ENCODE measurements around the gene JAG1.

GRCh38 chr20:10709916-10710315 lies 36.1 kb upstream of the JAG1 start:
- TF ChIP-seq, protein P1, sequence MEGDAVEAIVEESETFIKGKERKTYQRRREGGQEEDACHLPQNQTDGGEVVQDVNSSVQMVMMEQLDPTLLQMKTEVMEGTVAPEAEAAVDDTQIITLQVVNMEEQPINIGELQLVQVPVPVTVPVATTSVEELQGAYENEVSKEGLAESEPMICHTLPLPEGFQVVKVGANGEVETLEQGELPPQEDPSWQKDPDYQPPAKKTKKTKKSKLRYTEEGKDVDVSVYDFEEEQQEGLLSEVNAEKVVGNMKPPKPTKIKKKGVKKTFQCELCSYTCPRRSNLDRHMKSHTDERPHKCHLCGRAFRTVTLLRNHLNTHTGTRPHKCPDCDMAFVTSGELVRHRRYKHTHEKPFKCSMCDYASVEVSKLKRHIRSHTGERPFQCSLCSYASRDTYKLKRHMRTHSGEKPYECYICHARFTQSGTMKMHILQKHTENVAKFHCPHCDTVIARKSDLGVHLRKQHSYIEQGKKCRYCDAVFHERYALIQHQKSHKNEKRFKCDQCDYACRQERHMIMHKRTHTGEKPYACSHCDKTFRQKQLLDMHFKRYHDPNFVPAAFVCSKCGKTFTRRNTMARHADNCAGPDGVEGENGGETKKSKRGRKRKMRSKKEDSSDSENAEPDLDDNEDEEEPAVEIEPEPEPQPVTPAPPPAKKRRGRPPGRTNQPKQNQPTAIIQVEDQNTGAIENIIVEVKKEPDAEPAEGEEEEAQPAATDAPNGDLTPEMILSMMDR (IDR thresholded peaks at IDR 0.05): no peak
- TF ChIP-seq POLR2A (IDR thresholded peaks at IDR 0.05): no peak
- no peak for TF ChIP-seq EP300 (IDR thresholded peaks at IDR 0.05)
- TF ChIP-seq POLR2AphosphoS5 (IDR thresholded peaks at IDR 0.05): no peak

Measured in suprapubic skin (tissue), 4 donors.